ENCODE data around the gene PLPP1.

Gene PLPP1

GRCh38 chr5:55483885-55484284 lies 50.9 kb downstream of the PLPP1 start:
- TF ChIP-seq CTCF (IDR thresholded peaks at IDR 0.05; ENCODE audit: low read depth, low read length): no peak
- no peak for DNase-seq (ENCODE audit: extremely low read depth, low read depth)

GRCh38 chr5:55481293-55481855 lies 53.4 kb downstream of the PLPP1 start:
- no peak for TF ChIP-seq CTCF (IDR thresholded peaks at IDR 0.05; ENCODE audit: low read depth, low read length)
- no peak for DNase-seq (ENCODE audit: extremely low read depth, low read depth)

- no peak for DNase-seq (ENCODE audit: extremely low read depth, low read depth)
These were observed 54.0 kb downstream of the PLPP1 start for GRCh38 chr5:55480781-55481180.

GRCh38 chr5:55472642-55473041 lies 62.1 kb downstream of the PLPP1 start:
- no peak for TF ChIP-seq CTCF (IDR thresholded peaks at IDR 0.05; ENCODE audit: low read depth, low read length)

More at GRCh38 chr5:55480781-55481180, 54.0 kb downstream of the PLPP1 start:
- no peak for TF ChIP-seq CTCF (IDR thresholded peaks at IDR 0.05; ENCODE audit: low read depth, low read length)

GRCh38 chr5:55471468-55471867 lies 63.3 kb downstream of the PLPP1 start:
- no peak for DNase-seq (ENCODE audit: extremely low read depth, low read depth)

More at GRCh38 chr5:55472642-55473041, 62.1 kb downstream of the PLPP1 start:
- DNase-seq (ENCODE audit: extremely low read depth, low read depth): no peak

GRCh38 chr5:55470282-55470681 lies 64.5 kb downstream of the PLPP1 start:
- TF ChIP-seq CTCF (IDR thresholded peaks at IDR 0.05; ENCODE audit: low read depth, low read length): no peak
- DNase-seq (ENCODE audit: extremely low read depth, low read depth): no peak

More at GRCh38 chr5:55471468-55471867, 63.3 kb downstream of the PLPP1 start:
- TF ChIP-seq CTCF (IDR thresholded peaks at IDR 0.05; ENCODE audit: low read depth, low read length): no peak

- no peak for TF ChIP-seq CTCF (IDR thresholded peaks at IDR 0.05; ENCODE audit: low read depth, low read length)
These were observed 64.9 kb downstream of the PLPP1 start for GRCh38 chr5:55469839-55470238.

More at GRCh38 chr5:55469839-55470238, 64.9 kb downstream of the PLPP1 start:
- DNase-seq (ENCODE audit: extremely low read depth, low read depth): no peak

Measured in AG09319 (cell line).